SJCRH30 (cell line): ENCODE data around the gene SYNE2. TPM values are rescaled to one million over a fixed set of nuclear protein-coding genes. Genes with fewer than 3 reads are reported as not detected.
A peak's percentile ranks its signal among the peaks of the same experiment; 100 is the strongest.
"Not testable (repeated sequence)": the region's sequence is repeated elsewhere in the genome, so short reads cannot be mapped to it uniquely, and the experiment has no call there.

Source experiments
- DNase-seq, 2 experiments: peaks; one replicate each; pipeline ENCODE4 v3.0.0-alpha.2; 2015 to 2020
- H3K27ac ChIP-seq: fragments of 250-450 bp; sonication (Bioruptor Pico); 2 replicates; pipeline ENCODE4 v1.5.1; 2020; ENCODE audit warnings: mild to moderate bottlenecking, moderate library complexity
- H3K27me3 ChIP-seq: fragments of 250-450 bp; sonication (Bioruptor Pico); 2 replicates; pipeline ENCODE4 v1.5.1; 2020; ENCODE audit warnings: mild to moderate bottlenecking, moderate library complexity
- H3K36me3 ChIP-seq: fragments of 250-450 bp; sonication (Bioruptor Pico); 2 replicates; pipeline ENCODE4 v1.5.1; 2020; ENCODE audit warnings: mild to moderate bottlenecking, moderate library complexity
- H3K4me1 ChIP-seq: fragments of 250-450 bp; sonication (Bioruptor Pico); 2 replicates; pipeline ENCODE4 v1.5.1; 2020; ENCODE audit warnings: mild to moderate bottlenecking, moderate library complexity
- H3K4me3 ChIP-seq: fragments of 250-450 bp; sonication (Bioruptor Pico); 2 replicates; pipeline ENCODE4 v1.5.1; 2020; ENCODE audit warnings: mild to moderate bottlenecking, moderate library complexity
- H3K9me3 ChIP-seq: fragments of 250-450 bp; sonication (Bioruptor Pico); replicated peaks from 2 replicates; pipeline ENCODE4 v1.5.1; 2020; ENCODE audit warnings: mild to moderate bottlenecking, moderate library complexity
- total RNA-seq: library from RNA; depleted of rRNA; stranded (reverse); fragments of >200 nt; shearing (Covaris generic); gene quantifications from 2 replicates; pipeline ENCODE4 v1.2.3, GENCODE V29; 2014; rRNA removed

The SYNE2 gene
- total RNA-seq, result 42.7 and 48.2 TPM in 2 replicates

DNA sequence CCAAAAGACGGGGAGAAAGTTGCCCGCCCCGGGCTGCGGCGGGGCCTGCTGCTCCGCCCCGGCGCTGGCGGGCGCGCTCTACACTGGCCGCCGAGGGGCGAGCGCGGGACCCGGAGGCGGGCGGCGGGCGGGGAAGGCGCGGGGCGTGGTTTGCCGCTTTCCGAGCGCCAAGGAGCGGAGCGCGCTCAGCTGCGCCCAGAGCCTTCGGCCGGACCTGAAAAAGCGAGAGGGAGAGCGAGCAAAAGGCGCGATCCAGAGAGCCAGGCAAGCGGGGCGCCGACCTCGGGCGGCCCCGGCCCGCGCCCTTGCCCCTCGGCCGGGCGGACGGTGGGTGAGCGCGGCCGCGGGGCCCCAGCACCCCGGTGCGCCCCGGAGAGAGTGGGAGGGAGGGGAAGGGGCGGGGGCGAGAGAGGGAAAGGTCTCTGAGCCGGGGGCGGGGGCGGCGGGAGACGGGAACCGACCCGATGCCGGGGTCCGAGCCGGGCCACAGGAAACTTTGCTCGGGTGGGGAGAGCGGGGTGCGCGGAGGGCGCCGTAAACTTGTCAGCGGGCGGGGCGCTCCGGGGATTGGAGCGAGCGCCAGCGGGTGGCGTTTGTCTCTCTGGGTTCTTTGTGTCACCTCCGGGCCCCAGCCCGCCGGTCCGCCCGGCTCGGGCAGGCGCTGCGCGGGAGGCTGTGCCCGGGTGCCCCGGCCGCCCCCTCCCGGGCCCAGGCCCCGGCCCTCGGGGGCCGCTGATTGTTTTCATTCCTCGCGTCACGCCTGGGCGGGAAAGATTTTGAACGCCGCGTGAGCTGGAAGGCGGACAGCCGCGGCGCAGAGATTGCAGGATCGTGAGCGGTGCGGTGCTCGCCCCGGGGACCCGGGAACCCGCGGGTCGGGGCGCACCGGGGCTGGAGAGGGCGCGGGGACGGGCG lies at the start of gene SYNE2:
TSS of gene SYNE2 (plus strand) at position 188 of the 915 bp plus-strand sequence. CDS start 56,145 bp downstream, outside the sequence.
- Histone ChIP-seq H3K36me3 (no peaks in the 10 kb centered on the region), H3K27ac (peak within 1 kb of the TSS; percentile 51), H3K9me3 (no peaks in the 10 kb centered on the region), H3K4me3 (peak within 1 kb of the TSS; percentile 78), H3K4me1 (peaks cover 5% of the 10 kb centered on the region; the same call in 1 of the 2 replicates), H3K27me3 (no peaks in the 10 kb centered on the region)
- peak; percentile 76 to 81 for DNase-seq

GRCh38 chr14:63803221-63803791 lies 49.5 kb upstream of the SYNE2 start:
- not testable (repeated sequence) for H3K27ac ChIP-seq, H3K36me3 ChIP-seq, H3K4me1 ChIP-seq, H3K9me3 ChIP-seq, H3K4me3 ChIP-seq, DNase-seq, H3K27me3 ChIP-seq

DNA sequence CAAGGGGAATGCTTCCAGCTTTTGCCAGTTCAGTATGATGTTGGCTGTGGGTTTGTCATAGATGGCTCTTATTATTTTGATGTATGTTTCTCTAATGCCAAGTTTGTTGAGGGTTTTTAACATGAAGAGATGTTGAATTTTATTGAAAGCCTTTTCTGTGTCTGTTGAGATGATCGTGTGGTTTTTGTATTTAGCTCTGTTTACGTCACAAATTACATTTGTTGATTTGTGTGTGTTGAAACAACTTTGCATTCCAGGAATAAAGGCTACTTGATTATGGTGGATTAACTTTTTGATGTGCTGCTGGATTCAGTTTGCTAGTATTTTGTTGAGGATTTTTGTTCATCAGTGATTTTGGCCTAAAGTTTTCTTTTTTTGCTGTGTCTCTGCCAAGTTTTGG lies 46.7 kb upstream of the SYNE2 start:
- H3K4me3 ChIP-seq, H3K4me1 ChIP-seq, H3K27ac ChIP-seq, DNase-seq, H3K9me3 ChIP-seq, H3K27me3 ChIP-seq, H3K36me3 ChIP-seq: not testable (repeated sequence)

GRCh38 chr14:63811692-63812091 lies 41.1 kb upstream of the SYNE2 start:
- H3K27ac ChIP-seq, DNase-seq, H3K36me3 ChIP-seq, H3K9me3 ChIP-seq, H3K4me3 ChIP-seq, H3K4me1 ChIP-seq, H3K27me3 ChIP-seq: not testable (repeated sequence)

DNA sequence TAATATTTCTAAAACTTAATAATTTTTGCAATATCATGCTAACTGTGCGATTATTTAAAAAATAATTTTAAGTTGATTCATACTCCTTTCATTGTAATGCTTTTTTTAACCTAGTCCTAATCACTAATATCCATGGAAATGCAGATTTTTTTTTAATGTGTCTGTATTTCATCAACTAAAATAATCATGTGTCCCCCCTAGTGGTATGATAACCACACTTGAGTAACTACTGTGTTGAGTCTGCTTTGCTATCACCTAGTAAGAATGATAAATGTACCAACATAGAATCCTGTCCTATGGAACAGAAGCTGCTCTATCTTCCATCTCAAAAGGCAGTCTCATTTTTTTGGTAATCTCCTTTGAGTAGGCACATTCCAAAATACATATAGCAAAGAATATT lies 19.1 kb upstream of the SYNE2 start:
- Histone ChIP-seq H3K4me1 (no peaks in the 10 kb centered on the region), H3K27ac (no peak overlapping the region), H3K27me3 (no peaks in the 10 kb centered on the region), H3K36me3 (no peaks in the 10 kb centered on the region), H3K9me3 (no peaks in the 10 kb centered on the region), H3K4me3 (no peak overlapping the region)
- no peak for DNase-seq

GRCh38 chr14:63840981-63841380 lies 11.8 kb upstream of the SYNE2 start:
- DNase-seq, result peak; percentile 27 to 36
- no peak overlapping the region for H3K4me3 ChIP-seq

GRCh38 chr14:63843796-63844195 lies 9.0 kb upstream of the SYNE2 start:
- Histone ChIP-seq H3K4me1 (no peaks in the 10 kb centered on the region), H3K27ac (no peak overlapping the region), H3K9me3 (peaks cover 4% of the 10 kb centered on the region; the same call in 1 of the 2 replicates), H3K36me3 (no peaks in the 10 kb centered on the region), H3K4me3 (no peak overlapping the region), H3K27me3 (no peaks in the 10 kb centered on the region)
- DNase-seq, result no peak

More at GRCh38 chr14:63840981-63841380, 11.8 kb upstream of the SYNE2 start:
- Histone ChIP-seq H3K9me3 (peaks cover 4% of the 10 kb centered on the region; the same call in 1 of the 2 replicates), H3K36me3 (no peaks in the 10 kb centered on the region), H3K4me1 (no peaks in the 10 kb centered on the region), H3K27ac (no peak overlapping the region), H3K27me3 (no peaks in the 10 kb centered on the region)

GRCh38 chr14:63848890-63849289 lies 3.9 kb upstream of the SYNE2 start:
- Histone ChIP-seq H3K27ac (no peak overlapping the region), H3K4me3 (no peak overlapping the region), H3K36me3 (no peaks in the 10 kb centered on the region), H3K27me3 (no peaks in the 10 kb centered on the region), H3K4me1 (no peaks in the 10 kb centered on the region), H3K9me3 (no peaks in the 10 kb centered on the region)
- DNase-seq, result no peak

DNA sequence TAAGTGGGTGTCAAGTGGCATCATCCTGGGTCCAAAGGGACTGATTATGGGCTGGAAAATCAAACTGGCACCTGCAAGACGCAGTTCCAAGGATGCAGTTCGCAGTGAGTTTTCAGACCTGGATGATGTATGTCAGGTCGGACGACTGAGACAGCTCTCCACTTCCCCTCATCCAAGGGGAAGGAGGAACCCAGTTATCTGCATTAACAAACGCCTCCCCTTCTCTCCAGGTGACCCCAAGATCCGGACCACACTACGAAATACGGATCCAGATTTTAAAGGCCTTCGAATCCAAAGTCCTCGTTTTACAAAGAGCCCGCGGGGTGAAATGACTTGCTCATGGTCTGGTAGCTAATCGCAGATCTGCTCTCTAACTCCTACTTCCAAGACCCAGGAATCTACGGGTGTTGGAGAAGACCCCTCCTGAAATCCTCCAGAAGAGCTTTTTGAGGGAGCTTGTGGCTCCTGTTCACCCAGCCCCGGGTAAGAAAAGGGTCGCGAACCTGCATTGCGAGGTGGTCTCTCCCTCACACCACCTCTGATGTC lies 460 bp upstream of the SYNE2 start:
- H3K27me3 ChIP-seq, result no peaks in the 10 kb centered on the region
- H3K36me3 ChIP-seq, result no peaks in the 10 kb centered on the region
- no peaks in the 10 kb centered on the region for H3K9me3 ChIP-seq
- peaks cover 5% of the 10 kb centered on the region; the same call in 1 of the 2 replicates for H3K4me1 ChIP-seq
- H3K4me3 ChIP-seq, result peak overlapping the region; percentile 78
- DNase-seq, result no peak
- H3K27ac ChIP-seq, result peak overlapping the region; percentile 51; the same call in 1 of the 2 replicates

GRCh38 chr14:63853831-63854293 lies 1.1 kb downstream of the SYNE2 start:
- no peaks in the 10 kb centered on the region for H3K36me3 ChIP-seq
- DNase-seq, result peak; percentile 69 to 77
- peaks cover 5% of the 10 kb centered on the region; the same call in 1 of the 2 replicates for H3K4me1 ChIP-seq
- peak overlapping the region; percentile 78 for H3K4me3 ChIP-seq
- H3K9me3 ChIP-seq, result no peaks in the 10 kb centered on the region
- no peaks in the 10 kb centered on the region for H3K27me3 ChIP-seq
- peak overlapping the region; percentile 51; the same call in 1 of the 2 replicates for H3K27ac ChIP-seq

GRCh38 chr14:63854330-63854729 lies 1.5 kb downstream of the SYNE2 start:
- no peaks in the 10 kb centered on the region for H3K27me3 ChIP-seq
- H3K4me3 ChIP-seq, result peak overlapping the region; percentile 78
- peaks cover 5% of the 10 kb centered on the region; the same call in 1 of the 2 replicates for H3K4me1 ChIP-seq
- H3K27ac ChIP-seq, result no peak overlapping the region
- DNase-seq, result peak; percentile 11 to 48
- no peaks in the 10 kb centered on the region for H3K36me3 ChIP-seq
- H3K9me3 ChIP-seq, result no peaks in the 10 kb centered on the region

- no peaks in the 10 kb centered on the region for H3K9me3 ChIP-seq
- no peaks in the 10 kb centered on the region for H3K36me3 ChIP-seq
- H3K4me3 ChIP-seq, result no peak overlapping the region
- DNase-seq, result no peak
- no peak overlapping the region for H3K27ac ChIP-seq
- H3K4me1 ChIP-seq, result peaks cover 5% of the 10 kb centered on the region; the same call in 1 of the 2 replicates
- no peaks in the 10 kb centered on the region for H3K27me3 ChIP-seq
Observed at GRCh38 chr14:63855281-63855680, 2.5 kb downstream of the SYNE2 start.

DNA sequence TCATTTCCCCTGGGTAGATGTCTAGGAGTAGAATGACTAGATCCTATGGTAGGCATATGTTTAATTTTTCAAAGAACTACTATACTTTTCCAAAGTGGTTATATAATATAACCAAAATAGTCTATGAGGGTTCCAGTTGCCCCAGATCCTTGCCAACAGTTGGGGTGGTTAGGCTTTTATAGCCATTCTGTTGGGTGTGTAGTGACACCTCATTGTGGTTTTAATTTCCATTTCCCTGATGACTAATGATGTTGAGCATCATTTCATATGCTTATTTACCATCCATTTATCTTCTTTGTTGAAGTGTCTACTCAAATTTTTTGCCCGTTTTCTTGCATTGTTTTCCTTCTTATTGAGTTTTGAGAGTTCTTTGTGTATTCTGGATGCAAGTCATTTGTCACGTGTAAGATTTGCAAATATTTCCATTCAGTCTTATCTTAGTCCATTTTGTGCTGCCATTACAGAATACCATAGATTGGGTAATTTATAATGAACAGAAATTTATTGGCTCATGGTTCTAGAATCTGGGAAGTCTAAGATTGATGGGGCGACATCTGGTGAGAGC lies 4.7 kb downstream of the SYNE2 start:
- Histone ChIP-seq H3K27me3 (no peaks in the 10 kb centered on the region), H3K9me3 (no peaks in the 10 kb centered on the region), H3K27ac (no peak overlapping the region), H3K36me3 (no peaks in the 10 kb centered on the region), H3K4me1 (peaks cover 8% of the 10 kb centered on the region), H3K4me3 (no peak overlapping the region)
- DNase-seq, result no peak

DNA sequence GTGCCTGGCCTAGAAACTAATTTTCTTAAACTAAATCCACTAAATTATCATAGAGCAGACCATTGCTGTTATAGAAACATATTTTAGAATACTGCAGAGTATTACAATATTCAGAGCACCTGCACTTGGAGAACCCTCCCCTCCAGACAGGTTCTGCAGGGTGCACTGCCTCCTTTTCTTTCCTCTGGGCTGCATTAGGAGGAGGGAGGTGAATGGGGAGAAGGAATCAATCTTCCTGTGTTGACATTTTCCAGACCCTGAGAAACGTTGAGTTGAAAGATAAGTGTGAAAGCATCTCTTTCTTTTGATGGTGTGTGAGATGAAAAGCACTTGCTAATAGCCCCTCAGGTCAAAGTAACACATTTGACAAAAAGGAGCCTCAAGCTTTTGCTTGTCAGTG lies 7.3 kb downstream of the SYNE2 start:
- H3K27me3 ChIP-seq, result no peaks in the 10 kb centered on the region
- DNase-seq, result no peak
- H3K36me3 ChIP-seq, result no peaks in the 10 kb centered on the region
- H3K4me3 ChIP-seq, result no peak overlapping the region
- H3K4me1 ChIP-seq, result peaks cover 22% of the 10 kb centered on the region
- no peak overlapping the region for H3K27ac ChIP-seq
- H3K9me3 ChIP-seq, result no peaks in the 10 kb centered on the region

DNA sequence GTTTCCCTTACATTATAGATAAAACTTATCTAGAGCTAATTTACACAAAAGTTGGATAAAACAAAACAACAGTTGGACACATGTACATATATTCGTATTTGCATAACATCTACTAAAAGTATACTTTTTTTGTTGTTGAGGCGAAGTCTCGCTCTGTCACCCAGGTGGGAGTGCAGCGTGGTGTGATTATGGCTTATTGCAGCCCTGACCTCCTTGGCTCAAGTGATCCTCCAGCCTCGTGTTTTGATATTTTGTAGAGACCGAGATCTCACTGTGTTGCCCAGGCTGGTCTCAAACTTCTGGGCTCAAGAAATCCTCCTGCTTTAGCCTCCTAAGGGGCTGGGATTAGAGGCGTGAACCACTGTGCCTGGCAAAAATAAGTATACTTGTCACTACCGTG lies 9.4 kb downstream of the SYNE2 start:
- Histone ChIP-seq H3K4me3 (no peak overlapping the region), H3K36me3 (no peaks in the 10 kb centered on the region), H3K27me3 (no peaks in the 10 kb centered on the region), H3K4me1 (peaks cover 22% of the 10 kb centered on the region), H3K27ac (no peak overlapping the region), H3K9me3 (no peaks in the 10 kb centered on the region)
- DNase-seq, result no peak
